SHP77 (cell line): ENCODE results near the gene MED13L.
"Not testable (repeated sequence)": the region's sequence is repeated elsewhere in the genome, so short reads cannot be mapped to it uniquely, and the experiment has no call there.

Experiments used
- DNase-seq, 2 experiments: peaks; one replicate each; lab custom pipeline; 2025; lab: John Stamatoyannopoulos, UW

The MED13L gene

GRCh38 chr12:116054280-116054679 lies 223.2 kb downstream of the MED13L start:
- no peak for DNase-seq

GRCh38 chr12:116053479-116054200 lies 223.9 kb downstream of the MED13L start:
- no peak for DNase-seq

- DNase-seq = no peak
Observed at GRCh38 chr12:116050275-116050674, 227.2 kb downstream of the MED13L start.

- no peak for DNase-seq
Observed at GRCh38 chr12:116048879-116049278, 228.6 kb downstream of the MED13L start.

GRCh38 chr12:116046039-116046438 lies 231.5 kb downstream of the MED13L start:
- no peak for DNase-seq

- DNase-seq = no peak
Observed at GRCh38 chr12:116045150-116045549, 232.3 kb downstream of the MED13L start.

- DNase-seq = no peak
Observed at GRCh38 chr12:116043659-116044535, 233.6 kb downstream of the MED13L start.

GRCh38 chr12:116040402-116040801 lies 237.1 kb downstream of the MED13L start:
- DNase-seq = no peak

- no peak for DNase-seq
Observed at GRCh38 chr12:116039081-116039480, 238.4 kb downstream of the MED13L start.

- DNase-seq = no peak
Observed at GRCh38 chr12:116037941-116038837, 239.3 kb downstream of the MED13L start.

GRCh38 chr12:116033765-116034164 lies 243.7 kb downstream of the MED13L start:
- no peak for DNase-seq

GRCh38 chr12:116031624-116032023 lies 245.9 kb downstream of the MED13L start:
- DNase-seq = not testable (repeated sequence)

GRCh38 chr12:116028619-116029018 lies 248.9 kb downstream of the MED13L start:
- DNase-seq = no peak

GRCh38 chr12:116027551-116027821 lies 250.0 kb downstream of the MED13L start:
- no peak for DNase-seq

GRCh38 chr12:116026768-116027550 lies 250.5 kb downstream of the MED13L start:
- DNase-seq = no peak

- DNase-seq = no peak
Observed at GRCh38 chr12:116026346-116026745, 251.1 kb downstream of the MED13L start.

GRCh38 chr12:116024769-116025168 lies 252.7 kb downstream of the MED13L start:
- no peak for DNase-seq

- DNase-seq = no peak
Observed at GRCh38 chr12:116019415-116019814, 258.1 kb downstream of the MED13L start.

GRCh38 chr12:116018282-116018681 lies 259.2 kb downstream of the MED13L start:
- DNase-seq = no peak

GRCh38 chr12:116015525-116015924 lies 262.0 kb downstream of the MED13L start:
- peak; percentile 10 to 44 for DNase-seq

GRCh38 chr12:116012757-116013156 lies 264.7 kb downstream of the MED13L start:
- DNase-seq = no peak

GRCh38 chr12:116011217-116011616 lies 266.3 kb downstream of the MED13L start:
- DNase-seq = no peak
